ENCODE data around the gene VPS8. TPM values are rescaled to one million over a fixed set of nuclear protein-coding genes. Genes with fewer than 3 reads are reported as not detected.

VPS8 gene
- total and polyA plus RNA-seq, 4 donors = 4.2 to 34.9 (median 22.9) TPM

GRCh38 chr3:184857099-184857498, 45.1 kb downstream of the VPS8 start:
- 98% methylated on average over 2 of the region's 2 CpGs for WGBS
- DNase-seq (ENCODE audit: low spot score) = no peak
- TF ChIP-seq JUND (IDR thresholded peaks at IDR 0.05) (no peak), TAF1 (conservative IDR thresholded peaks at IDR 0.05) (no peak), NR2F2 (IDR thresholded peaks at IDR 0.05) (no peak), GABPA (IDR thresholded peaks at IDR 0.05 in 1 of 2, conservative IDR thresholded peaks at IDR 0.05 in 1 of 2) (no peak), SP1 (IDR thresholded peaks at IDR 0.05) (no peak), HNF4A (conservative IDR thresholded peaks at IDR 0.05) (no peak), RXRA (IDR thresholded peaks at IDR 0.05) (no peak), RAD21 (IDR thresholded peaks at IDR 0.05) (no peak), ZBTB33 (IDR thresholded peaks at IDR 0.05) (no peak), EGR1 (IDR thresholded peaks at IDR 0.05; ENCODE audit: low read depth in 2 of 2) (no peak), YY1 (IDR thresholded peaks at IDR 0.05) (no peak), FOXA1 (IDR thresholded peaks at IDR 0.05) (no peak), MAX (IDR thresholded peaks at IDR 0.05) (no peak), REST (IDR thresholded peaks at IDR 0.05) (no peak), HNF4G (IDR thresholded peaks at IDR 0.05) (no peak), CTCF (IDR thresholded peaks at IDR 0.05; ENCODE audit: low read depth, low read length, missing input control) (no peak), ATF3 (IDR thresholded peaks at IDR 0.05) (no peak), FOXA2 (IDR thresholded peaks at IDR 0.05) (no peak)
- Histone ChIP-seq H3K27me3 (ENCODE audit: control insufficient read depth in 4 of 4, insufficient read depth in 4 of 4, low read length in 3 of 4) (no peaks in the 10 kb centered on the region), H3K4me3 (ENCODE audit: low read depth in 1 of 3, low read length in 3 of 3) (no peak overlapping the region), H3K4me1 (ENCODE audit: control insufficient read depth in 4 of 4, insufficient read depth in 4 of 4, low read length in 3 of 4) (no peaks in the 10 kb centered on the region), H3K36me3 (ENCODE audit: control insufficient read depth in 4 of 4, insufficient read depth in 3 of 4, low read depth in 1 of 4, low read length in 3 of 4) (peaks cover 1 to 58% (median 34%) of the 10 kb centered on the region in 4 donors), H3K27ac (ENCODE audit: low read depth in 1 of 2, low read length in 2 of 2) (no peak overlapping the region), H3K9ac (ENCODE audit: low read depth in 1 of 2, low read length in 2 of 2) (no peak overlapping the region), H3K9me3 (ENCODE audit: control insufficient read depth in 4 of 4, low read length in 3 of 4) (no peaks in the 10 kb centered on the region)

Measured in liver (tissue), 9 donors.